HG03064 (cell line): ENCODE results near the gene MUCL3.
"Not testable (repeated sequence)": the region's sequence is repeated elsewhere in the genome, so short reads cannot be mapped to it uniquely, and the experiment has no call there.

Source experiments
- ATAC-seq: cut with Tn5 transposase; IDR thresholded peaks from one replicate; pipeline ENCODE4 v1.9.1; 2021; ENCODE audit warnings: low read depth; ENCODE audit not compliant: unreplicated experiment

The MUCL3 gene

GRCh38 chr6:30979141-30979540 is 38.4 kb downstream of the MUCL3 start:
- no peak for ATAC-seq

DNA sequence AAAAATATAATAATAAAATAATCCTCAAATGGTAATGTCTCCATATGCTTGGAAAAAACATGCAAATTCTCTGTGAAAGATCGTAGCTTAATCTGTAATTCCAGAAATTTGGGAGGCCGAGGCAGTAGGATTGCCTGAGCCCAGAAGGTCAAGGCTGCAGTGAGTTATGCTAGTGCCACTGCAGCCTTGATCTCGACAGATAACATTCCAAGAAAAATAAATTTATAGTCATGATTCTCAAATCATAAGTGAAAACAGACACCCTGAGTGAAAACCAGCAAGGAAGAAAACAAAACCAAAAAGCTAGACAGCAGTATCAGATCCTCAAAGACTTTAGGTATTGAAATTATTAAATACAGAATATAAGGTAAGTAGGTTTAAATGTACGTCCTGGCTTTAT is 38.9 kb downstream of the MUCL3 start:
- ATAC-seq = no peak

DNA sequence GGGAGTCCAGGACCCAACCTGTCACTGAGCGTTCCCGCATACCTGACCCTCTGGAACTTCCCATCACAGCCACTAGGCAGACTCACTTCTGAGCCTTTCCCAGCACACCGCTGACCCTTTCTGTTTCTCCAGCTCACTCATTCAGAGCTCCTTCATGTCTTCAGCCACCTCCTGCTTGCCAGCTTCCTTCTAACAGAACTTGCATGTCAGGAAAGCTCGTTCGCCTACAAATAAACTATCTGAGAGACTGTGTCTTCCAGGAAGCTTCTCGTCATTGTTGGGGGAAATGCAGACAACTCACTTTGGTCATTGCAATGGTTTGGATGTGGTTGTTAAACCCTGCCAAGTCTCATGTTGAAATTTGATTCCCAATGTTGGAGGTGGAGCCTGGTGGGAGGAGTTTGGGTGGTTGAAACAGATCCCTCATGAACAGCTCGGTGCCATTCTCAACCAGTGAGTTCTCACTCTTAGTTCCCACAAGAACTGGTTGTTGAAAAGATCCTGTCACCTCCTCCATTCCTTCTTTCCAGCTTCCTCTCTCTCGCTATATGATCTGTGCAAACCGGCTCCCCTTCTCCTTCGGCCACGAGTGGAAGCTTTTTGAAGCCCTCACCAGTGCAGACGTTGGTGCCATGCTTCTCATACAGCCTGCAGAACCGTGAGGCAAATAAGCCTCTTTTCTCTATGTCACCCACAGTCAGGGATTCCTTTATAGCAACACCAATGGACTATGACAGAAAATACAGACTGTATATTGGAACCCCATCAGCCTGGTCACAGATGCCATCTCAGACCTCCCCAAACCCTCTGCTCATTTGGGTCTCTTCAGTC is 41.4 kb downstream of the MUCL3 start:
- no peak for ATAC-seq

DNA sequence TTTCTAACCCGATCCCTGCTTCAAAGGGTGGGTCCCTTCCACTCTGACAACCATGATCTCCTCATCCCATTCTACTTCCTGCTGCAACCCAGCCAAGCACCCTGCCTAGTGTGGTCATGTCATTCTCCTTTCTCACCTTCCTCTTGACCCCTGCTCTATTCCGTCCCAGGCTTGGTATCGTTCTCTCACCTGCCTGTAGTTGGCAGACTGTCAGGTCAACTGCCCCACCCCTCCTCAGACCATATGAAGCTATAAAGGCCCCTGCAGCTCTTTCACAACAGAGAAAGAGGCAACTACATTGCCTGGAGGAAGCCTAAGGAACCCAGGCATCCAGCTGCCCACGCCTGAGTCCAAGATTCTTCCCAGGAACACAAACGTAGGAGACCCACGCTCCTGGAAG is 42.7 kb downstream of the MUCL3 start, which contains the start of gene MUC21:
Gene MUC21, plus strand, starts transcription at position 280 of the 400 bp plus-strand sequence. CDS start 241 bp downstream, outside the sequence.
- no peak for ATAC-seq

GRCh38 chr6:30985490-30985889 is 44.7 kb downstream of the MUCL3 start:
- ATAC-seq = no peak

GRCh38 chr6:30987304-30987703 is 46.5 kb downstream of the MUCL3 start:
- no peak for ATAC-seq

GRCh38 chr6:30988209-30988825 is 47.5 kb downstream of the MUCL3 start:
- ATAC-seq = no peak

DNA sequence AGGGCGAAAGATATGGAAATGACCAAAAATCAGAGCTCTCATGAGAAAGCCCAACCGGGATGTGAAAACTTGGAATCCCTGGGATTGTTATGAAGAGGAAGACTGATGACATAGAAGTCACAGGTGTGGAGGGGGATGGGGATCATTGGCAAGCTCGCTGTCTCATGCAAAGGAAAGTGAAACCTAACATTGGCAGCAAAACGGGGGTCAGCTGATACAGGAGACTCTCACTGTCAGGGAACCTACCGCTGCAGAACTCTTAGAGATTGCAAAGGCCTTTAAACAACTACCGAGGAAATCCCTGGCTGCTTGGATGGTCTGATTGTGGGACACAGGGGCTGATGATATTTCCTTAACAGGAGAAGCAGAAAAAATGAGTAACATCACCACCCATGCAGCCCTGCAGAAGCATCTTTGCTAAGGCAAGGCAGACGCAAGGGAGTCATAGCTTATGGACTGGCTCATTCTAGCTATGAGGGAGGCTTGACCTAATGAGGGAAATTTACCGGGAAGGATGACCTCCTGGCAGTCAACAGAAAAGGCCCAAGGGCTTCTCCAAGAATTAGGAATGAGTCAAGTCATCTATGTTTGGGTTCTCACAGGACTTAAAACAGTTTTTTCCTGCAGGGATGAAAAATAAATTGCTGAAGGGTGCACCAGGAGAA is 49.8 kb downstream of the MUCL3 start:
- no peak for ATAC-seq

DNA sequence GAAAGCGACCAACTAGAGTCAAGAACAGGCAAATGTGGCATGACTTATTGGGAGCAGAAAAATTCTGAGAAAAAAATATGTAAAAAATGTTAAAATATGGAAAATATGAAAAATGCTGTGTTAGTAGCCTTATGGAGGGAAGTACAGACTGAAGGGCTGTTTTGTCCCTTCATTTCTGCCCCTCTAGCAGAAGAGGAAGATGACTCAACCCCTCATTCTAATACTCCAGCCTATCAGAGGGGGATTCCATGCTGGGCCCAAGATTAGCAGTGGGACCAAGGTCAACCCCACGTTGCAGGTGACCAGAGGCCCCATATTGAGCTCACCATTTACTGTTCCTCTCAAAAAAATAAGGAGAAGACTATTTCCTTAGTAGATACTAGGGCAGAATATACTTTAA is 51.1 kb downstream of the MUCL3 start:
- ATAC-seq = no peak

DNA sequence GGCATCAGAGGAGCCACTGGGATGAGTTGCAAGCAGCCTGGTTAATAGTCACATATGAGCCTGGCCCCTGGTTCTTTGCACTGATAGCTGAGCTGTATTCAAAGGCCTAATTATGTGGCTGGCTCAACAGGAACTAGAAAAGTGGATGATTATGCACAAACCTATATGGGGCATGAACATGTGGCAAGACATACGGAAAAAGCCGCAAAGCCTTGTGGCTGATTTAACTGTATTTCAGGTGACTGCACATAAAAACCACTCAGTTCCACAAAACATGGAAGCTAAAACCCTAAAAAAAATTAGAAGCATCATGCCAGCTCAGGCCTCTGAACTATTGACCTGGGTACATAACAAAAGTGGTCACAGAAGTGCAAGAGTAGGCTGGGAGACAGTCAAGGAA is 56.5 kb downstream of the MUCL3 start:
- no peak for ATAC-seq

GRCh38 chr6:30998785-30999184 is 58.0 kb downstream of the MUCL3 start:
- ATAC-seq = no peak

DNA sequence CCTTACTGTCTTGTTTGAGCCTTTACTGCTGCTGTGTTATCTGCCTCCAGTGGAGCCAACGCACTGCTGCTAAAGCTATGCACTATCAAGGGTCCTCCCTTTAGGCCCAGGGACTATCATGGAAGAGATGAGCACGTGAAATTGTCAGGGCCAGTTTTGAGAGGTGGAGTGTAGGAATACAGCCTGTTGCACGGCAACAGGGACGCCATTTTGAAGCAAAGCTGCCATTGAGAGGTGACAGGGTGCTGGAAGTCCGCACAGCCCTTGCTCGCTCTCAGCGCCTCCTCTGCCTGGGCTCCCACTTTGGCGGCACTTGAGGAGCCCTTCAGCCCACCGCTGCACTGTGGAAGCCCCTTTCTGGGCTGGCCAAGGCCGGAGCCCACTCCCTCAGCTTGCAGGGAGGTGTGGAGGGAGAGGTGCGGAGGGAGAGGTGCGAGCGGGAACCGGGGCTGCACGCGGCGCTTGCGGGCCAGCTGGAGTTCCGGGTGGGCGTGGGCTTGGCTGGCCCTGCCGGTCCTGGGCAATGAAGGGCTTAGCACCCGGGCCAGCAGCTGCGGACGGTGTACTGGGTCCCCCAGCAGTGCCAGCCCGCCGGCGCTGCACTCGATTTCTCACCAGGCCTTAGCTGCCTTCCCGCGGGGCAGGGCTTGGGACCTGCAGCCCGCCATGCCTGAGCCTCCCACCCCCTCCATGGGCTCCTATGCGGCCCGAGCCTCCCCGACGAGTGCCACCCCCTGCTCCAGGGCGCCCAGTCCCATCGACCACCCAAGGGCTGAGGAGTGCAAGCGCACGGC is 59.5 kb downstream of the MUCL3 start:
- ATAC-seq = not testable (repeated sequence)

DNA sequence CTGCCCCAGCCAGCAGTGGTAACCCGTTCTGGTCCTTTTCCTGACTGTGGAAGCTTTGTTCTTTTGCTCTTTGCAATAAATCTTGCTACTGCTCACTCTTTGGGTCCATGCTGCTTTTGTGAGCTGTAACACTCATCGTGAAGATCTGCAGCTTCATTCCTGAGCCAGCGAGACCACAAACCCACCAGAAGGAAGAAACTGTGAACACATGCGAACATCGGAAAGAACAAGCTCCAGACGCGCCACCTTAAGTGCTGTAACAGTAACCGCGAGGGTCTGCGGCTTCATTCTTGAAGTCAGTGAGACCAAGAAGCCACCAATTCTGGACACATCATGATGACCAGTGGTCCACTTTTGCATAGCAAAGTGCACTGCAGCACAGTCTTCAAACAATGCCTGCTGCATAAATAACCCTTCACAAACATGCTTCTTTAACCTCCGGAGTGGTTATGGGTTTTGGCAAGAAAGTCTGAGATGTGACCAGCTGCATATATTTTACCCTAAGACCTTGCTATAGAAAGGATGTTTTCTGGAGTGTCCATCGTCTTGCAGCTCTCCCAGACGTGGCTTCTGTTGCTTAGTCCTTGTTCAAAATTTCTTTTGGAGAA is 60.6 kb downstream of the MUCL3 start:
- no peak for ATAC-seq

GRCh38 chr6:31002471-31002870 is 61.7 kb downstream of the MUCL3 start:
- ATAC-seq = no peak
